HEK293T (cell line): ENCODE measurements around the gene BTN3A1.

Experiments used
- ELF4 ChIP-seq: fragments of 450-650 bp; IDR thresholded peaks from 2 replicates; pipeline ENCODE4 v1.6.1; 2017; ENCODE audit warnings: antibody characterized with exemption
- FOXA1 ChIP-seq: fragments of 450-650 bp; IDR thresholded peaks from 2 replicates; pipeline ENCODE4 v1.6.1; 2016; ENCODE audit warnings: mild to moderate bottlenecking
- FOXM1 ChIP-seq: fragments of 450-650 bp; IDR thresholded peaks from 2 replicates; pipeline ENCODE4 v1.6.1; 2017; ENCODE audit warnings: mild to moderate bottlenecking, borderline replicate concordance
- HDGF ChIP-seq: fragments of 450-650 bp; IDR thresholded peaks from 2 replicates; pipeline ENCODE4 v1.6.1; 2017; ENCODE audit warnings: antibody characterized with exemption, borderline replicate concordance
- NFRKB ChIP-seq: fragments of 450-650 bp; IDR thresholded peaks from 2 replicates; pipeline ENCODE4 v1.6.1; 2016; ENCODE audit warnings: mild to moderate bottlenecking, moderate library complexity
- SP1 ChIP-seq: fragments of 450-650 bp; IDR thresholded peaks from 2 replicates; pipeline ENCODE4 v1.6.1; 2017
- TARDBP ChIP-seq: fragments of 450-650 bp; IDR thresholded peaks from 2 replicates; pipeline ENCODE4 v1.6.1; 2016
- ZNF384 ChIP-seq: fragments of 450-650 bp; IDR thresholded peaks from 2 replicates; pipeline ENCODE4 v1.6.1; 2016

DNA sequence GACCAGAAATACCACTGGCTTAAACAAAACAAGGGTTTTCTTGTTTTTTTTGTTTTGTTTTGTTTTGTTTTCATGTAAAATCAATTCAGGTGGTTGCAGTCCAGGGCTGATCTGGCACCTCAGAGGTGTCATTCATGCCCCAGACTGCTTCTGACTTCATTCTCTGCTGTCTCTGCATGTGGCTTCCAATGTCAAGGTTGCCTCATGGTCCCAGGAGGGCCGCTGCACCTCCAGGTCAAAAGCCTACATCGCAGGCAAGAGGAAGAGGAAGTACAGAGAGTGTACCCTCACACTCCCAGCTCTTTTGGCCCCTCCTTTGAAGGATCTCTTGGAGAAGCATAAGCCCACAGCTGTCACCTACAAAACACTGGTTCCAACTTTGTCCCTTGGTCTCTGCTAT lies 1.4 kb upstream of the BTN3A1 start:
- no peak for TF ChIP-seq NFRKB
- no peak for TF ChIP-seq ELF4
- no peak for TF ChIP-seq HDGF
- TF ChIP-seq SP1: no peak
- TF ChIP-seq ZNF384: no peak
- no peak for TF ChIP-seq TARDBP
- TF ChIP-seq FOXA1: no peak
- TF ChIP-seq FOXM1: no peak
